HG02759 (cell line): ENCODE results near the gene GTF2F1.
"Not testable (repeated sequence)": the region's sequence is repeated elsewhere in the genome, so short reads cannot be mapped to it uniquely, and the experiment has no call there.

Experiments
- ATAC-seq: cut with Tn5 transposase; IDR thresholded peaks from one replicate; pipeline ENCODE4 v1.9.1; 2021; ENCODE audit warnings: mild to moderate bottlenecking, moderate library complexity; ENCODE audit not compliant: unreplicated experiment

Gene GTF2F1

GRCh38 chr19:6359568-6360341 lies 33.2 kb downstream of the GTF2F1 start:
- no peak for ATAC-seq

- ATAC-seq = no peak
These were observed 35.0 kb downstream of the GTF2F1 start for GRCh38 chr19:6358003-6358402.

GRCh38 chr19:6357174-6357573 lies 35.8 kb downstream of the GTF2F1 start:
- no peak for ATAC-seq

- not testable (repeated sequence) for ATAC-seq
These were observed 37.5 kb downstream of the GTF2F1 start for GRCh38 chr19:6355321-6356040.

- ATAC-seq = no peak
These were observed 38.8 kb downstream of the GTF2F1 start for GRCh38 chr19:6354098-6354674.

- ATAC-seq = no peak
These were observed 40.4 kb downstream of the GTF2F1 start for GRCh38 chr19:6352381-6353165.

GRCh38 chr19:6350688-6351087 lies 42.3 kb downstream of the GTF2F1 start:
- ATAC-seq = no peak

- ATAC-seq = not testable (repeated sequence)
These were observed 43.7 kb downstream of the GTF2F1 start for GRCh38 chr19:6349271-6349670.

GRCh38 chr19:6343462-6343861 lies 49.5 kb downstream of the GTF2F1 start:
- ATAC-seq = no peak

- ATAC-seq = no peak
These were observed 52.3 kb downstream of the GTF2F1 start for GRCh38 chr19:6340493-6341201.

GRCh38 chr19:6334490-6335285 lies 58.3 kb downstream of the GTF2F1 start:
- no peak for ATAC-seq

- ATAC-seq = no peak
These were observed 59.5 kb downstream of the GTF2F1 start, which contains the start of gene ACER1 for GRCh38 chr19:6333439-6333838. ACER1 (minus strand) TSS chr19:6333612; CDS start chr19:6333551, 61 bp downstream.
